Activated naive CD8-positive, alpha-beta T cell treated with anti-CD3 and anti-CD28 coated beads, Interleukin-2, amount 50 U/mL, for 24 hours (primary cell): ENCODE measurements around the gene TCEAL4.

Experiments used
- ATAC-seq: fragments of 150-1000 bp; cut with Tn5 transposase; one replicate; pipeline ENCODE4 v1.10.0; 2021
- DNase-seq: peaks from one replicate; pipeline ENCODE4 v3.0.0; 2021
- H3K27ac Mint-ChIP-seq: one replicate; pipeline ENCODE4 v1.8.0; 2021; ENCODE audit warnings: mild to moderate bottlenecking, mixed read lengths
- H3K27me3 Mint-ChIP-seq: one replicate; pipeline ENCODE4 v1.8.0; 2021; ENCODE audit warnings: mixed read lengths
- H3K36me3 Mint-ChIP-seq: one replicate; pipeline ENCODE4 v1.8.0; 2021; ENCODE audit warnings: low read depth, mixed read lengths
- H3K4me1 Mint-ChIP-seq: one replicate; pipeline ENCODE4 v1.8.0; 2021; ENCODE audit warnings: mixed read lengths
- H3K4me3 Mint-ChIP-seq: one replicate; pipeline ENCODE4 v1.8.0; 2021; ENCODE audit warnings: mild to moderate bottlenecking, moderate library complexity, mixed read lengths
- H3K9me3 Mint-ChIP-seq: one replicate; pipeline ENCODE4 v1.8.0; 2021; ENCODE audit warnings: mixed read lengths

The TCEAL4 gene

GRCh38 chrX:103615781-103616371, 30.6 kb downstream of the TCEAL4 start:
- no peak for ATAC-seq
- no peaks in the 10 kb centered on the region for H3K4me1 Mint-ChIP-seq
- H3K4me3 Mint-ChIP-seq = no peak overlapping the region

GRCh38 chrX:103616676-103617186, 31.4 kb downstream of the TCEAL4 start:
- Mint-ChIP-seq H3K9me3 (no peaks in the 10 kb centered on the region), H3K4me1 (no peaks in the 10 kb centered on the region), H3K27me3 (no peaks in the 10 kb centered on the region), H3K27ac (no peak overlapping the region), H3K4me3 (no peak overlapping the region), H3K36me3 (no peaks in the 10 kb centered on the region)
- ATAC-seq = no peak
- no peak for DNase-seq

More at GRCh38 chrX:103615781-103616371, 30.6 kb downstream of the TCEAL4 start:
- H3K27ac Mint-ChIP-seq = no peak overlapping the region
- DNase-seq = no peak
- no peaks in the 10 kb centered on the region for H3K27me3 Mint-ChIP-seq
- no peaks in the 10 kb centered on the region for H3K36me3 Mint-ChIP-seq
- no peaks in the 10 kb centered on the region for H3K9me3 Mint-ChIP-seq

GRCh38 chrX:103624111-103624510, 38.8 kb downstream of the TCEAL4 start:
- ATAC-seq = no peak
- no peaks in the 10 kb centered on the region for H3K27me3 Mint-ChIP-seq

GRCh38 chrX:103626855-103627254, 41.5 kb downstream of the TCEAL4 start:
- no peak overlapping the region for H3K27ac Mint-ChIP-seq
- peaks cover 16% of the 10 kb centered on the region for H3K4me1 Mint-ChIP-seq
- ATAC-seq = no peak
- H3K9me3 Mint-ChIP-seq = no peaks in the 10 kb centered on the region
- no peaks in the 10 kb centered on the region for H3K27me3 Mint-ChIP-seq
- H3K4me3 Mint-ChIP-seq = no peak overlapping the region
- no peak for DNase-seq
- peaks cover 2% of the 10 kb centered on the region for H3K36me3 Mint-ChIP-seq

More at GRCh38 chrX:103624111-103624510, 38.8 kb downstream of the TCEAL4 start:
- Mint-ChIP-seq H3K9me3 (no peaks in the 10 kb centered on the region), H3K4me3 (no peak overlapping the region), H3K27ac (no peak overlapping the region), H3K4me1 (peaks cover 11% of the 10 kb centered on the region), H3K36me3 (no peaks in the 10 kb centered on the region)
- DNase-seq = no peak

- peak; percentile 43 for DNase-seq
- H3K36me3 Mint-ChIP-seq = peaks cover 2% of the 10 kb centered on the region
- H3K9me3 Mint-ChIP-seq = no peaks in the 10 kb centered on the region
- peak; percentile 83 for ATAC-seq
- H3K27me3 Mint-ChIP-seq = no peaks in the 10 kb centered on the region
- H3K27ac Mint-ChIP-seq = peak within 1 kb of the TSS; percentile 84
- H3K4me1 Mint-ChIP-seq = peaks cover 16% of the 10 kb centered on the region
- peak within 1 kb of the TSS; percentile 87 for H3K4me3 Mint-ChIP-seq
Observed at GRCh38 chrX:103628386-103629317, 43.3 kb downstream of the TCEAL4 start, which contains the start of gene TCEAL1. Gene TCEAL1 (plus strand): TSS chrX:103628975. CDS start chrX:103629917, 942 bp downstream.

- H3K4me3 Mint-ChIP-seq = peak overlapping the region; percentile 87
- peak; percentile 17 for DNase-seq
- H3K27ac Mint-ChIP-seq = peak overlapping the region; percentile 64
- no peaks in the 10 kb centered on the region for H3K9me3 Mint-ChIP-seq
- H3K27me3 Mint-ChIP-seq = no peaks in the 10 kb centered on the region
- H3K4me1 Mint-ChIP-seq = peaks cover 16% of the 10 kb centered on the region
- H3K36me3 Mint-ChIP-seq = peaks cover 2% of the 10 kb centered on the region
- ATAC-seq = peak; percentile 55
Observed at GRCh38 chrX:103629318-103630170, 44.2 kb downstream of the TCEAL4 start.

- Mint-ChIP-seq H3K27ac (no peak overlapping the region), H3K9me3 (no peaks in the 10 kb centered on the region), H3K36me3 (peaks cover 2% of the 10 kb centered on the region), H3K4me1 (peaks cover 16% of the 10 kb centered on the region), H3K4me3 (peak overlapping the region; percentile 87), H3K27me3 (no peaks in the 10 kb centered on the region)
- no peak for DNase-seq
- no peak for ATAC-seq
Observed at GRCh38 chrX:103630171-103630511, 44.8 kb downstream of the TCEAL4 start.

- no peak for ATAC-seq
- H3K27ac Mint-ChIP-seq = no peak overlapping the region
- no peaks in the 10 kb centered on the region for H3K27me3 Mint-ChIP-seq
- no peak for DNase-seq
- H3K36me3 Mint-ChIP-seq = peaks cover 2% of the 10 kb centered on the region
- no peak overlapping the region for H3K4me3 Mint-ChIP-seq
- no peaks in the 10 kb centered on the region for H3K9me3 Mint-ChIP-seq
- peaks cover 16% of the 10 kb centered on the region for H3K4me1 Mint-ChIP-seq
Observed at GRCh38 chrX:103631145-103631544, 45.8 kb downstream of the TCEAL4 start.

GRCh38 chrX:103635436-103635835, 50.1 kb downstream of the TCEAL4 start:
- H3K27me3 Mint-ChIP-seq = no peaks in the 10 kb centered on the region
- no peaks in the 10 kb centered on the region for H3K36me3 Mint-ChIP-seq
- H3K4me1 Mint-ChIP-seq = no peaks in the 10 kb centered on the region
- no peak for ATAC-seq
- DNase-seq = no peak
- H3K9me3 Mint-ChIP-seq = no peaks in the 10 kb centered on the region
- H3K27ac Mint-ChIP-seq = no peak overlapping the region
- no peak overlapping the region for H3K4me3 Mint-ChIP-seq
